ENCODE measurements around the gene ZSCAN21. TPM values are rescaled to one million over a fixed set of nuclear protein-coding genes. Genes with fewer than 3 reads are reported as not detected.
A peak's percentile ranks its signal among the peaks of the same experiment; 100 is the strongest.

ZSCAN21 gene
- polyA plus RNA-seq, 3 donors: 1.5 to 4.6 (median 4.4) TPM

DNA sequence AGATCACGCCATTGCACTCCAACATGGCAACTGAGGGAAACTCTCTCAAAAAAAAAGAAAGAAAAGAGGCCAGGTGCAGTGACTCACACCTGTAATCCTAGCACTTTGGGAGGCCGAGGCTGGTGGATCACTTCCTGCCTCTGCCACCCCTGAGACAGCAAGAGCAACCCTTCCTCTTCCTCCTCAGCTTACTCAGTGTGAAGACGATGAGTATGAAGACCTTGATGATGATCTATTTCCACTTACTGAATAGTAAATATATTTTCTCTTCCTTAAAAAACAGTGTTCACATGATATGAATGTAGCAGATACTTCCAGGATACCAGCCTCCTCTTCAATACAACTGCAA is 36.3 kb upstream of the ZSCAN21 start:
- Mint-ChIP-seq H3K4me3 (no peak overlapping the region), H3K9me3 (no peaks in the 10 kb centered on the region), H3K36me3 (peaks cover 2 to 6% of the 10 kb centered on the region in 2 donors), H3K27ac (peak overlapping the region in 1 of 7 donors; percentile 35), H3K27me3 (ENCODE audit: low read depth in 3 of 3) (peaks cover 0 to 2% (median 0%) of the 10 kb centered on the region in 3 donors), H3K4me1 (peaks cover 35% of the 10 kb centered on the region)
- peak in 1 of 3 donors; percentile 42 for DNase-seq
- intact Hi-C loops (cut with micrococcal nuclease): loop anchor here (10.0 kb wide), 1 partner anchor 71 kb away; the partner anchor contains the start of genes COPS6 (in 2 of the 2) and ZNF3 (in 2 of the 2)
- no peak overlapping the region for H3K27ac ChIP-seq (ENCODE audit: low read depth in 1 of 2, low read length in 2 of 2)
- peaks cover 2% of the 10 kb centered on the region for H4K20me1 ChIP-seq (ENCODE audit: insufficient read depth, low read length)
- H3K4me2 ChIP-seq (replicated peaks; ENCODE audit: extremely low read depth, low read length, poor library complexity, severe bottlenecking): no peak overlapping the region
- peak overlapping the region; percentile 36 for H2AFZ ChIP-seq (ENCODE audit: insufficient read depth, low read depth, low read length, poor library complexity, severe bottlenecking)
- peaks cover 28 to 38% of the 10 kb centered on the region in 2 donors for H3K4me1 ChIP-seq (ENCODE audit: control insufficient read depth in 1 of 2, insufficient read depth in 2 of 2, low read length in 2 of 2)
- peaks cover 29% of the 10 kb centered on the region for H3K79me2 ChIP-seq (ENCODE audit: insufficient read depth, low read length)
- H3K27me3 ChIP-seq (ENCODE audit: control insufficient read depth in 2 of 2, insufficient read depth in 2 of 2, low read length in 2 of 2): no peaks in the 10 kb centered on the region
- H3K9me3 ChIP-seq (replicated peaks in 1 of 2; ENCODE audit: control insufficient read depth in 1 of 2, insufficient read depth in 1 of 2, low read length in 2 of 2): no peaks in the 10 kb centered on the region
- TF ChIP-seq, protein P1, sequence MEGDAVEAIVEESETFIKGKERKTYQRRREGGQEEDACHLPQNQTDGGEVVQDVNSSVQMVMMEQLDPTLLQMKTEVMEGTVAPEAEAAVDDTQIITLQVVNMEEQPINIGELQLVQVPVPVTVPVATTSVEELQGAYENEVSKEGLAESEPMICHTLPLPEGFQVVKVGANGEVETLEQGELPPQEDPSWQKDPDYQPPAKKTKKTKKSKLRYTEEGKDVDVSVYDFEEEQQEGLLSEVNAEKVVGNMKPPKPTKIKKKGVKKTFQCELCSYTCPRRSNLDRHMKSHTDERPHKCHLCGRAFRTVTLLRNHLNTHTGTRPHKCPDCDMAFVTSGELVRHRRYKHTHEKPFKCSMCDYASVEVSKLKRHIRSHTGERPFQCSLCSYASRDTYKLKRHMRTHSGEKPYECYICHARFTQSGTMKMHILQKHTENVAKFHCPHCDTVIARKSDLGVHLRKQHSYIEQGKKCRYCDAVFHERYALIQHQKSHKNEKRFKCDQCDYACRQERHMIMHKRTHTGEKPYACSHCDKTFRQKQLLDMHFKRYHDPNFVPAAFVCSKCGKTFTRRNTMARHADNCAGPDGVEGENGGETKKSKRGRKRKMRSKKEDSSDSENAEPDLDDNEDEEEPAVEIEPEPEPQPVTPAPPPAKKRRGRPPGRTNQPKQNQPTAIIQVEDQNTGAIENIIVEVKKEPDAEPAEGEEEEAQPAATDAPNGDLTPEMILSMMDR (IDR thresholded peaks at IDR 0.05): no peak
- WGBS (ENCODE audit: insufficient coverage): 100% methylated on average over 1 of the region's 3 CpGs
- no peak overlapping the region for H3K9ac ChIP-seq (ENCODE audit: insufficient read depth, low read length, poor library complexity, severe bottlenecking)
- H3K36me3 ChIP-seq (replicated peaks in 1 of 2; ENCODE audit: control insufficient read depth in 1 of 2, insufficient read depth in 2 of 2, low read length in 2 of 2): no peaks in the 10 kb centered on the region
- H3K4me3 ChIP-seq (replicated peaks in 1 of 3; ENCODE audit: low read depth in 2 of 3, low read length in 3 of 3): no peak overlapping the region

DNA sequence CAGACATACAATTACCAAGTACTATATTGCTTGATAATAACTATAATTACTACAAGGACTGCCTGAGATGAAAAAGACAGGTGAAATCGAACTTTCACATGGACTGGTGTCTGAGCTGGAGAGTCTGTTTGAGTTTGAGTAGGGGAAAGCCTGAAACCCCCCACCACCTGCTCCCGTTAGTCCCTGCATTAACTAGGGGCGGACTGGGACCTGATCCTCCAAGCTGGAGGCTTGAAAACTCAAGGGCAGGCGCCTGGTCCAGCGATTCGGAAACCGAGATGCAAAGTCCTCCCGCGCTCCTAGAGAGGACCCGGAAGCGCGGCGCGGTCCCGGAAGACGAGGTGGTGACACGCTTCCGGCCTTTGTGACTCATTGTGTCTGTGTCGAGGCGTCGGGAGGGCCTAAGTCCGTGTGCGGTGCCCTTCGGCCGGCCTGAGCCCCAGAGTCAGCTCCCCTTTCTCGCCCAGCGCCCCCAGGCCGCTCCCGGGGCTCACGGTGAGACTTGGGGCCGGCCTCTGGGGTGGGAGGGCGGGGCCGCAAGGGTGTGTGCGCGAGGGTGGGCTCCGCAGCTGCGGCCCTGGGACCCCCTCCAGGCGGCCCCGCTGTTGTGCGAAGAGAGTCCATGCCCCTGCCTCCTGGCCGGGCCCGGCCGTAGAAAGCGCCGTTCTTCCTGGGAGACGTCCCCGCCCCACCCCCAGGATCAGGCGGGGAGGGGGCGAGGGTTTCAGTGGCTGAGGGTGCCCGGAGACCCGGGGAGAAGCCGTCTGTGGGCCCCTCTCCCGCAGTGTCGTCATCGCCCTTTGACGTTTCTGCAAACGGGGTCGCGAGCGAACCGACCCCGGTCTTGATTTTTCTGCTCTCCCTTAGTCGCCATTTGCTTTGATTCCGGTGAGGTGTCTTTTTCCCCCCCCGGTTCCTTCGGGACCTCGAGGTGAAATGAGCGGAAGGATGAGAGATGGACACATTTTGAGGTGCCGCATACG is 34.1 kb upstream of the ZSCAN21 start, which contains the start of gene ZKSCAN1:
Gene ZKSCAN1, plus strand, starts transcription at position 365 of the 983 bp plus-strand sequence. CDS start 7,911 bp downstream, outside the sequence.
- Histone ChIP-seq H3K27ac (ENCODE audit: low read depth in 1 of 2, low read length in 2 of 2) (peak within 1 kb of the TSS; percentile 85 to 94), H3K36me3 (replicated peaks in 1 of 2; ENCODE audit: control insufficient read depth in 1 of 2, insufficient read depth in 2 of 2, low read length in 2 of 2) (peaks cover 0 to 11% of the 10 kb centered on the region in 2 donors), H3K4me3 (replicated peaks in 1 of 3; ENCODE audit: low read depth in 2 of 3, low read length in 3 of 3) (peak within 1 kb of the TSS; percentile 82 to 100 (median 97)), H2AFZ (ENCODE audit: insufficient read depth, low read depth, low read length, poor library complexity, severe bottlenecking) (peak within 1 kb of the TSS; percentile 88), H3K27me3 (ENCODE audit: control insufficient read depth in 2 of 2, insufficient read depth in 2 of 2, low read length in 2 of 2) (no peaks in the 10 kb centered on the region), H3K79me2 (ENCODE audit: insufficient read depth, low read length) (peaks cover 51% of the 10 kb centered on the region), H3K9ac (ENCODE audit: insufficient read depth, low read length, poor library complexity, severe bottlenecking) (peak within 1 kb of the TSS; percentile 96), H4K20me1 (ENCODE audit: insufficient read depth, low read length) (peaks cover 11% of the 10 kb centered on the region), H3K9me3 (replicated peaks in 1 of 2; ENCODE audit: control insufficient read depth in 1 of 2, insufficient read depth in 1 of 2, low read length in 2 of 2) (no peaks in the 10 kb centered on the region), H3K4me2 (replicated peaks; ENCODE audit: extremely low read depth, low read length, poor library complexity, severe bottlenecking) (peak within 1 kb of the TSS; percentile 88), H3K4me1 (ENCODE audit: control insufficient read depth in 1 of 2, insufficient read depth in 2 of 2, low read length in 2 of 2) (peaks cover 28 to 38% of the 10 kb centered on the region in 2 donors)
- under 1% methylated on average over 54 of the region's 70 CpGs for WGBS (ENCODE audit: insufficient coverage)
- intact Hi-C loops (cut with micrococcal nuclease): loop anchor here (10.0 kb wide), 1 partner anchor 69 kb away; the partner anchor contains the start of genes COPS6 (in 2 of the 2) and ZNF3 (in 2 of the 2)
- Mint-ChIP-seq H3K4me3 (peak within 1 kb of the TSS; percentile 93 to 94), H3K36me3 (peaks cover 14 to 21% of the 10 kb centered on the region in 2 donors), H3K4me1 (peaks cover 43% of the 10 kb centered on the region), H3K9me3 (no peaks in the 10 kb centered on the region), H3K27ac (peak within 1 kb of the TSS; percentile 94 to 99 (median 97)), H3K27me3 (ENCODE audit: low read depth in 3 of 3) (peaks cover 0 to 2% (median 0%) of the 10 kb centered on the region in 3 donors)
- peak; percentile 95 to 97 (median 95) for DNase-seq
- TF ChIP-seq, protein P1 (IDR thresholded peaks at IDR 0.05): no peak
